Thyroid gland (tissue), 4 donors: Measurements from ENCODE around the gene ATG14.
"Not testable (repeated sequence)": the region's sequence is repeated elsewhere in the genome, so short reads cannot be mapped to it uniquely, and the experiment has no call there.

Experiments used
- POLR2A ChIP-seq, 2 donors: fragments of 450-650 bp; IDR thresholded peaks; one replicate each; pipeline ENCODE4 v1.6.1; 2017; ENCODE audit warnings: antibody characterized with exemption in 2 of 2, mild to moderate bottlenecking in 2 of 2, moderate library complexity in 1 of 2
- TF ChIP-seq, protein P1 (sequence below), 6 experiments: fragments of 200-600 bp in 3 of 6; fragments of 450-650 bp in 3 of 6; sonication (generic) in 3 of 6; IDR thresholded peaks; one replicate each; pipeline ENCODE4 v1.5.1; 2016 to 2019; ENCODE audit warnings: antibody characterized with exemption in 6 of 6, mild to moderate bottlenecking in 2 of 6, inconsistent platforms in 1 of 6, moderate library complexity in 1 of 6

DNA sequence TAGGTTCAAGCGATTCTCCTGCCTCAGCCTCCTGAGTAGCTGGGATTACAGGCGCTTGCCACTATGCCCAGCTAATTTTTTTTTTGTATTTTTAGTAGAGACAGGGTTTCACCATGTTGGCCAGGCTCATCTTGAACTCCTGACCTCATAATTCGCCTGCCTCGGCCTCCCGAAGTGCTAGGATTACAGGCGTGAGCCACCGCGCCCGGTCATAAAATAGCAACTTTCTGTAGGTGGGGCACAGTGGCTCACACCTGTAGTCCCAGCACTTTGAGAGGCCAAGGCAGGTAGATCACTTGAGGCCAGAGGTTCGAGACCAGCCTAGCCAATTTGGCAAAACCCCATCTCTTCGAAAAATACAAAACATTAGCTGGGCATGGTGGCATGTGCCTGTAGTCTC, 10.7 kb upstream of the ATG14 start:
- TF ChIP-seq POLR2A (IDR thresholded peaks at IDR 0.05), result not testable (repeated sequence)
- TF ChIP-seq, protein P1, sequence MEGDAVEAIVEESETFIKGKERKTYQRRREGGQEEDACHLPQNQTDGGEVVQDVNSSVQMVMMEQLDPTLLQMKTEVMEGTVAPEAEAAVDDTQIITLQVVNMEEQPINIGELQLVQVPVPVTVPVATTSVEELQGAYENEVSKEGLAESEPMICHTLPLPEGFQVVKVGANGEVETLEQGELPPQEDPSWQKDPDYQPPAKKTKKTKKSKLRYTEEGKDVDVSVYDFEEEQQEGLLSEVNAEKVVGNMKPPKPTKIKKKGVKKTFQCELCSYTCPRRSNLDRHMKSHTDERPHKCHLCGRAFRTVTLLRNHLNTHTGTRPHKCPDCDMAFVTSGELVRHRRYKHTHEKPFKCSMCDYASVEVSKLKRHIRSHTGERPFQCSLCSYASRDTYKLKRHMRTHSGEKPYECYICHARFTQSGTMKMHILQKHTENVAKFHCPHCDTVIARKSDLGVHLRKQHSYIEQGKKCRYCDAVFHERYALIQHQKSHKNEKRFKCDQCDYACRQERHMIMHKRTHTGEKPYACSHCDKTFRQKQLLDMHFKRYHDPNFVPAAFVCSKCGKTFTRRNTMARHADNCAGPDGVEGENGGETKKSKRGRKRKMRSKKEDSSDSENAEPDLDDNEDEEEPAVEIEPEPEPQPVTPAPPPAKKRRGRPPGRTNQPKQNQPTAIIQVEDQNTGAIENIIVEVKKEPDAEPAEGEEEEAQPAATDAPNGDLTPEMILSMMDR (IDR thresholded peaks at IDR 0.05), result not testable (repeated sequence)
